GM12878 (cell line): ENCODE measurements around the gene PIGM. TPM values are rescaled to one million over a fixed set of nuclear protein-coding genes. Genes with fewer than 3 reads are reported as not detected.

Source experiments
- ATAC-seq: fragments of 200-7000 bp; cut with Tn5 transposase; 3 replicates; pipeline ENCODE4 v1.9.1; 2020; ENCODE audit warnings: mild to moderate bottlenecking, moderate library complexity
- BruUV-seq: library from RNA; stranded (reverse); fragments of 400-500 nt; replicated peaks from 2 replicates; lab custom pipeline; 2021; lab: Mats Ljungman, UMichigan
- CTCF ChIA-PET: fragments of 300-600 bp; sonication (Branson Sonifier 250); formaldehyde crosslinking; extraction: SDS; loops from one replicate; lab custom pipeline; 2021; ENCODE audit warnings: inconsistent platforms; lab: Yijun Ruan, JAX
- POLR2A ChIA-PET: fragments of 350-600 bp; formaldehyde crosslinking; extraction: SDS; loops from one replicate; lab custom pipeline; 2021; ENCODE audit warnings: inconsistent platforms; lab: Charles Lee
- RAD21 ChIA-PET: fragments of 300-600 bp; sonication (Branson Sonifier 250); formaldehyde crosslinking; loops from one replicate; lab custom pipeline; 2023; ENCODE audit warnings: antibody characterized with exemption; ENCODE audit not compliant: unreplicated experiment; lab: Charles Lee
- SMC1A ChIA-PET: fragments of 300-600 bp; sonication (Branson Sonifier 250); formaldehyde crosslinking; loops from one replicate; lab custom pipeline; 2023; ENCODE audit not compliant: unreplicated experiment, uncharacterized antibody; lab: Charles Lee
- DNase-seq: peaks from one replicate; pipeline ENCODE4 v3.0.0-alpha.2; 2011; ENCODE audit warnings: low read depth, low spot score
- FAIRE-seq: peaks from 3 replicates; lab custom pipeline; 2011; peaks lifted over from hg19 to GRCh38; lab: Jason Lieb, UNC
- H2AFZ ChIP-seq: 2 replicates; pipeline ENCODE4 v1.6.0; 2011; ENCODE audit warnings: low read depth, low read length, control low read depth; ENCODE audit not compliant: control insufficient read depth
- H3K27ac ChIP-seq: 2 replicates; pipeline ENCODE4 v1.5.1; 2011; ENCODE audit warnings: control low read depth; ENCODE audit not compliant: control insufficient read depth, insufficient read depth
- H3K27me3 ChIP-seq, 2 experiments: replicated peaks in 1 of 2; 2 replicates each; pipeline versions ENCODE4 v1.6.0 to v1.6.1; 2011; ENCODE audit warnings: low read length in 1 of 2; ENCODE audit not compliant: control insufficient read depth in 2 of 2, insufficient read depth in 2 of 2
- H3K36me3 ChIP-seq, 2 experiments: 2 replicates each; pipeline ENCODE4 v1.5.1; 2011; ENCODE audit warnings: low read length in 1 of 2; ENCODE audit not compliant: control insufficient read depth in 2 of 2, insufficient read depth in 2 of 2
- H3K4me1 ChIP-seq: 2 replicates; pipeline ENCODE4 v1.6.1; 2011; ENCODE audit warnings: mild to moderate bottlenecking, low read length, moderate library complexity, mixed read lengths; ENCODE audit not compliant: control insufficient read depth, insufficient read depth
- H3K4me2 ChIP-seq: 2 replicates; pipeline ENCODE4 v1.6.0; 2011; ENCODE audit warnings: control low read depth; ENCODE audit not compliant: control insufficient read depth, insufficient read depth
- H3K4me3 ChIP-seq: fragments of 200-600 bp; sonication (generic); 2 replicates; pipeline ENCODE4 v1.5.1; 2016
- H3K79me2 ChIP-seq: 2 replicates; pipeline ENCODE4 v1.6.0; 2011; ENCODE audit warnings: low read length; ENCODE audit not compliant: control insufficient read depth, insufficient read depth
- H3K9ac ChIP-seq: 2 replicates; pipeline ENCODE4 v1.8.0; 2011; ENCODE audit warnings: low read length, control low read depth, mixed read lengths; ENCODE audit not compliant: control insufficient read depth, insufficient read depth
- H3K9me3 ChIP-seq: replicated peaks from 3 replicates; pipeline ENCODE4 v1.5.1; 2011; ENCODE audit warnings: mild to moderate bottlenecking, low read length; ENCODE audit not compliant: control insufficient read depth, insufficient read depth
- H4K20me1 ChIP-seq: 2 replicates; pipeline ENCODE4 v1.6.0; 2011; ENCODE audit not compliant: control insufficient read depth, insufficient read depth
- CBX3 ChIP-seq: fragments of 200-600 bp; sonication (generic); IDR thresholded peaks from 2 replicates; pipeline ENCODE4 v1.6.1; 2016; ENCODE audit warnings: low read depth, borderline replicate concordance
- EP300 ChIP-seq, 2 experiments: fragments of 150-350 bp in 1 of 2; IDR thresholded peaks; 2 replicates each; pipeline ENCODE4 v1.6.1; 2011 to 2012; ENCODE audit warnings: low read depth in 2 of 2, low read length in 2 of 2, borderline replicate concordance in 1 of 2, improper control_type of control experiment in 1 of 2, inconsistent platforms in 1 of 2; ENCODE audit not compliant: control insufficient read depth in 1 of 2
- LARP7 ChIP-seq: fragments of 450-650 bp; IDR thresholded peaks from 2 replicates; pipeline ENCODE4 v1.6.1; 2017; ENCODE audit warnings: mild to moderate bottlenecking
- NFXL1 ChIP-seq: fragments of 450-650 bp; IDR thresholded peaks from 2 replicates; pipeline ENCODE4 v1.6.1; 2017; ENCODE audit warnings: antibody characterized with exemption, mild to moderate bottlenecking, borderline replicate concordance
- PML ChIP-seq: IDR thresholded peaks from 2 replicates; pipeline ENCODE4 v1.6.1; 2012; ENCODE audit warnings: low read length, inconsistent platforms
- POLR2A ChIP-seq: IDR thresholded peaks from 2 replicates; pipeline ENCODE4 v1.6.1; 2011; ENCODE audit warnings: low read depth, mild to moderate bottlenecking, low read length
- RAD21 ChIP-seq: IDR thresholded peaks from 2 replicates; pipeline ENCODE4 v1.6.1; 2011; ENCODE audit warnings: mild to moderate bottlenecking, low read depth, low read length, moderate library complexity; ENCODE audit not compliant: insufficient read depth
- TCF12 ChIP-seq: IDR thresholded peaks from 2 replicates; pipeline ENCODE4 v1.6.1; 2011; ENCODE audit warnings: low read depth, mild to moderate bottlenecking, low read length
- WGBS: methylation state at CpG from one replicate; pipeline ENCODE4 v1.1.6; 2016; ENCODE audit warnings: low lambda C conversion rate; ENCODE audit not compliant: insufficient replicate concordance, insufficient coverage; ENCODE audit errors: missing lambda C conversion rate; 5-methylcytosine and 5-hydroxymethylcytosine counted together
- in situ Hi-C: fragments of 300-500 bp; cut with MboI; formaldehyde crosslinking; loops from 9 replicates; pipeline ENCODE4 v1.14.3; 2018; ENCODE audit warnings: mixed read lengths
- intact Hi-C: fragments of 100-400 bp; cut with micrococcal nuclease; formaldehyde crosslinking; loops from one replicate; pipeline ENCODE4 v1.14.2; 2022; ENCODE audit not compliant: unreplicated experiment
- polyA plus RNA-seq, 11 experiments: library from polyadenylated mRNA; depleted of rRNA in 4 of 11; unstranded in 6 of 11; stranded (reverse) in 5 of 11; fragments of >200 nt; fragmentation: Nextera tagmentation in 4 of 11; fragmentation: Illumina TruSeq in 1 of 11; extraction: Ambion mirVana in 4 of 11; extraction: Trizol in 1 of 11; gene quantifications; 1 replicate in 1 of 11; 2 replicates in 10 of 11; pipeline versions ENCODE4 v1.2.1 to v1.2.3, GENCODE V29; 2011 to 2016; ENCODE audit warnings: inconsistent platforms in 2 of 11, missing spikeins in 2 of 11, low read depth in 1 of 11
- total RNA-seq, 4 experiments: library from RNA; depleted of rRNA in 3 of 4; stranded (reverse); fragments of >200 nt in 3 of 4; fragmentation: Illumina TruSeq in 1 of 4; extraction: Trizol in 1 of 4; gene quantifications; 2 replicates each; pipeline versions ENCODE4 v1.2.1 to v1.2.3, GENCODE V29; 2013 to 2021
- TF ChIP-seq, protein P1 (sequence below): fragments of 450-650 bp; formaldehyde crosslinking; IDR thresholded peaks from 2 replicates; pipeline ENCODE4 v1.5.0; 2022; ENCODE audit warnings: mild to moderate bottlenecking, missing genetic modification characterization
- TF ChIP-seq, protein P2 (sequence below): fragments of 450-650 bp; IDR thresholded peaks from 2 replicates; pipeline ENCODE4 v1.6.1; 2017; ENCODE audit warnings: antibody characterized with exemption, mild to moderate bottlenecking, moderate library complexity

The PIGM gene
- total and polyA plus RNA-seq, 10 of the 15 experiments (the other 5 are each of a cell fraction or from before 2014, with no cell fraction given) = 2.6 to 6.1 (median 4.6) TPM

DNA sequence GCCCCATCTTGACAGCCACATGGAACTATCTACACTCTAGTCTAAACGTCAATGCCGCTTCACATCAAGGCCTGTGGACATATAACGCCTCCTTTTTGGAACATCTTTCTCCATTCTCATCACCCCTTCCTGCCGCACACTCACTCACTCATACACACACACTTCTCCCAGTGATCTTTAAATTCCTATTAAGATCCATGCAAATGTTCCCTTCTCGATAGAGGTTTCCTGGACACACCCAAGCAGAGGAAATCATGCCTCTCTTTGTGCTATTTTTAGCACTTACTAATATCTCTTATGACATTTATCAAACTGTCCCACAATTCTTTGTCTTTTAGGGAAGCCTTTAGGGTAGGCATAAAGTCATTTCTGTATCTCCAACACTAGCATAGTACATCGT is 49.5 kb downstream of the PIGM start:
- BruUV-seq = no TSS peak
- CTCF ChIA-PET = interaction anchor here (0.9 to 1.1 kb wide), 2 partner anchors 9 to 25 kb away, joined by 3 to 6 read pairs; no protein-coding TSS in a partner anchor
- 37% methylated on average over 5 of the region's 6 CpGs for WGBS

More for the DNA sequence above, 49.5 kb downstream of the PIGM start:
- no peak overlapping the region for H3K4me3 ChIP-seq
- no peak overlapping the region for H3K9ac ChIP-seq
- DNase-seq = no peak
- H2AFZ ChIP-seq = no peak overlapping the region
- in situ Hi-C loops (no loop called here), intact Hi-C loops (no loop called here)
- ChIA-PET POLR2A (no interaction called here), SMC1A (interaction anchor here (1.5 to 1.7 kb wide), 2 partner anchors 28 to 183 kb away, joined by 3 to 5 read pairs; partner anchors contain the start of gene SLAMF9), RAD21 (no interaction called here)
- H3K36me3 ChIP-seq = no peaks in the 10 kb centered on the region
- no peaks in the 10 kb centered on the region for H3K4me1 ChIP-seq
- FAIRE-seq = no peak
- H3K4me2 ChIP-seq = no peak overlapping the region
- no peak overlapping the region for H3K27ac ChIP-seq
- H3K9me3 ChIP-seq = no peaks in the 10 kb centered on the region
- no peaks in the 10 kb centered on the region for H3K79me2 ChIP-seq
- no peak for ATAC-seq
- H4K20me1 ChIP-seq = no peaks in the 10 kb centered on the region
- peaks cover 0 to 2% of the 10 kb centered on the region in 2 experiments; a peak in 1 of 4 replicates for H3K27me3 ChIP-seq
- TF ChIP-seq LARP7 = no peak
- TF ChIP-seq RAD21 = no peak
- no peak for TF ChIP-seq PML
- no peak for TF ChIP-seq NFXL1
- no peak for TF ChIP-seq POLR2A
- no peak for TF ChIP-seq CBX3
- TF ChIP-seq, protein P1, sequence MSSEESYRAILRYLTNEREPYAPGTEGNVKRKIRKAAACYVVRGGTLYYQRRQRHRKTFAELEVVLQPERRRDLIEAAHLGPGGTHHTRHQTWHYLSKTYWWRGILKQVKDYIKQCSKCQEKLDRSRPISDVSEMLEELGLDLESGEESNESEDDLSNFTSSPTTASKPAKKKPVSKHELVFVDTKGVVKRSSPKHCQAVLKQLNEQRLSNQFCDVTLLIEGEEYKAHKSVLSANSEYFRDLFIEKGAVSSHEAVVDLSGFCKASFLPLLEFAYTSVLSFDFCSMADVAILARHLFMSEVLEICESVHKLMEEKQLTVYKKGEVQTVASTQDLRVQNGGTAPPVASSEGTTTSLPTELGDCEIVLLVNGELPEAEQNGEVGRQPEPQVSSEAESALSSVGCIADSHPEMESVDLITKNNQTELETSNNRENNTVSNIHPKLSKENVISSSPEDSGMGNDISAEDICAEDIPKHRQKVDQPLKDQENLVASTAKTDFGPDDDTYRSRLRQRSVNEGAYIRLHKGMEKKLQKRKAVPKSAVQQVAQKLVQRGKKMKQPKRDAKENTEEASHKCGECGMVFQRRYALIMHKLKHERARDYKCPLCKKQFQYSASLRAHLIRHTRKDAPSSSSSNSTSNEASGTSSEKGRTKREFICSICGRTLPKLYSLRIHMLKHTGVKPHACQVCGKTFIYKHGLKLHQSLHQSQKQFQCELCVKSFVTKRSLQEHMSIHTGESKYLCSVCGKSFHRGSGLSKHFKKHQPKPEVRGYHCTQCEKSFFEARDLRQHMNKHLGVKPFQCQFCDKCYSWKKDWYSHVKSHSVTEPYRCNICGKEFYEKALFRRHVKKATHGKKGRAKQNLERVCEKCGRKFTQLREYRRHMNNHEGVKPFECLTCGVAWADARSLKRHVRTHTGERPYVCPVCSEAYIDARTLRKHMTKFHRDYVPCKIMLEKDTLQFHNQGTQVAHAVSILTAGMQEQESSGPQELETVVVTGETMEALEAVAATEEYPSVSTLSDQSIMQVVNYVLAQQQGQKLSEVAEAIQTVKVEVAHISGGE (CRISPR knock-in tag) = no peak
- no peak for TF ChIP-seq TCF12
- TF ChIP-seq EP300 (IDR thresholded peaks at IDR 0.05; ENCODE audit: borderline replicate concordance in 1 of 2, control insufficient read depth in 1 of 2, low read depth in 2 of 2, low read length in 2 of 2) = no peak
- TF ChIP-seq, protein P2, sequence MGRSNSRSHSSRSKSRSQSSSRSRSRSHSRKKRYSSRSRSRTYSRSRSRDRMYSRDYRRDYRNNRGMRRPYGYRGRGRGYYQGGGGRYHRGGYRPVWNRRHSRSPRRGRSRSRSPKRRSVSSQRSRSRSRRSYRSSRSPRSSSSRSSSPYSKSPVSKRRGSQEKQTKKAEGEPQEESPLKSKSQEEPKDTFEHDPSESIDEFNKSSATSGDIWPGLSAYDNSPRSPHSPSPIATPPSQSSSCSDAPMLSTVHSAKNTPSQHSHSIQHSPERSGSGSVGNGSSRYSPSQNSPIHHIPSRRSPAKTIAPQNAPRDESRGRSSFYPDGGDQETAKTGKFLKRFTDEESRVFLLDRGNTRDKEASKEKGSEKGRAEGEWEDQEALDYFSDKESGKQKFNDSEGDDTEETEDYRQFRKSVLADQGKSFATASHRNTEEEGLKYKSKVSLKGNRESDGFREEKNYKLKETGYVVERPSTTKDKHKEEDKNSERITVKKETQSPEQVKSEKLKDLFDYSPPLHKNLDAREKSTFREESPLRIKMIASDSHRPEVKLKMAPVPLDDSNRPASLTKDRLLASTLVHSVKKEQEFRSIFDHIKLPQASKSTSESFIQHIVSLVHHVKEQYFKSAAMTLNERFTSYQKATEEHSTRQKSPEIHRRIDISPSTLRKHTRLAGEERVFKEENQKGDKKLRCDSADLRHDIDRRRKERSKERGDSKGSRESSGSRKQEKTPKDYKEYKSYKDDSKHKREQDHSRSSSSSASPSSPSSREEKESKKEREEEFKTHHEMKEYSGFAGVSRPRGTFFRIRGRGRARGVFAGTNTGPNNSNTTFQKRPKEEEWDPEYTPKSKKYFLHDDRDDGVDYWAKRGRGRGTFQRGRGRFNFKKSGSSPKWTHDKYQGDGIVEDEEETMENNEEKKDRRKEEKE = no peak
- TF ChIP-seq, all 136 proteins: peak for 0
